Caco-2 (cell line): ENCODE measurements around the gene CDH16. TPM values are rescaled to one million over a fixed set of nuclear protein-coding genes. Genes with fewer than 3 reads are reported as not detected.

ENCODE experiments used
- BruUV-seq: library from RNA; stranded (reverse); fragments of 400-500 nt; replicated peaks from 2 replicates; lab custom pipeline; 2021; lab: Mats Ljungman, UMichigan
- CTCF ChIA-PET: fragments of 300-600 bp; sonication (Branson Sonifier 250); formaldehyde crosslinking; loops from one replicate; lab custom pipeline; 2022; ENCODE audit warnings: antibody characterized with exemption; lab: Charles Lee
- POLR2A ChIA-PET: fragments of 300-600 bp; sonication (Branson Sonifier 250); formaldehyde crosslinking; loops from one replicate; lab custom pipeline; 2022; ENCODE audit warnings: antibody characterized with exemption; lab: Charles Lee
- DNase-seq, 2 experiments: peaks; one replicate each; pipeline versions ENCODE4 v3.0.0 to v3.0.0-alpha.2; 2020 to 2022
- H3K27me3 ChIP-seq: replicated peaks from 2 replicates; pipeline ENCODE4 v1.6.0; 2011; ENCODE audit warnings: low read length; ENCODE audit not compliant: control insufficient read depth, insufficient read depth
- H3K36me3 ChIP-seq: 2 replicates; pipeline ENCODE4 v1.5.1; 2011; ENCODE audit warnings: low read length; ENCODE audit not compliant: control insufficient read depth, insufficient read depth
- H3K4me1 ChIP-seq: fragments of 250-450 bp; sonication (Bioruptor Pico); 2 replicates; pipeline ENCODE4 v1.5.1; 2020; ENCODE audit warnings: mild to moderate bottlenecking
- H3K4me3 ChIP-seq: 2 replicates; pipeline ENCODE4 v1.5.1; 2011; ENCODE audit warnings: low read depth, mild to moderate bottlenecking, control low read depth, low read length
- H3K9me3 ChIP-seq: fragments of 250-450 bp; sonication (Bioruptor Pico); 2 replicates; pipeline ENCODE4 v1.5.1; 2020; ENCODE audit warnings: mild to moderate bottlenecking, moderate library complexity
- H3K27ac Mint-ChIP-seq: one replicate; pipeline ENCODE4 v1.8.0; 2022; ENCODE audit warnings: mixed read lengths; ENCODE audit not compliant: unreplicated experiment
- H3K27me3 Mint-ChIP-seq: one replicate; pipeline ENCODE4 v1.8.0; 2022; ENCODE audit warnings: mixed read lengths; ENCODE audit not compliant: insufficient read depth, unreplicated experiment
- H3K36me3 Mint-ChIP-seq: one replicate; pipeline ENCODE4 v1.8.0; 2022; ENCODE audit warnings: mild to moderate bottlenecking, mixed read lengths; ENCODE audit not compliant: insufficient read depth, unreplicated experiment
- H3K4me1 Mint-ChIP-seq: one replicate; pipeline ENCODE4 v1.8.0; 2022; ENCODE audit warnings: low read depth, mixed read lengths; ENCODE audit not compliant: unreplicated experiment
- H3K4me3 Mint-ChIP-seq: one replicate; pipeline ENCODE4 v1.8.0; 2022; ENCODE audit warnings: mild to moderate bottlenecking, moderate library complexity, mixed read lengths; ENCODE audit not compliant: unreplicated experiment
- H3K9me3 Mint-ChIP-seq: one replicate; pipeline ENCODE4 v1.8.0; 2022; ENCODE audit warnings: mixed read lengths; ENCODE audit not compliant: unreplicated experiment
- intact Hi-C: fragments of 100-400 bp; cut with micrococcal nuclease; formaldehyde crosslinking; loops from one replicate; pipeline ENCODE4 v1.10.0; 2022; ENCODE audit not compliant: unreplicated experiment
- total RNA-seq: library from RNA; stranded (reverse); gene quantifications from 2 replicates; pipeline ENCODE4 v1.2.3, GENCODE V29; 2022
- TF ChIP-seq, protein P1 (sequence below), 2 experiments: fragments of 200-600 bp in 1 of 2; IDR thresholded peaks; 1 replicate in 1 of 2; 2 replicates in 1 of 2; pipeline versions ENCODE4 v1.5.1 to v1.8.0; 2011 to 2022; ENCODE audit warnings: antibody characterized with exemption in 1 of 2, control low read depth in 1 of 2, inconsistent platforms in 1 of 2, low read depth in 1 of 2, low read length in 1 of 2, mild to moderate bottlenecking in 1 of 2, moderate library complexity in 1 of 2; ENCODE audit not compliant: insufficient read depth in 1 of 2, severe bottlenecking in 1 of 2, unreplicated experiment in 1 of 2

The CDH16 gene
- total RNA-seq, 1 experiment from 2014 or later = 0.48 TPM

DNA sequence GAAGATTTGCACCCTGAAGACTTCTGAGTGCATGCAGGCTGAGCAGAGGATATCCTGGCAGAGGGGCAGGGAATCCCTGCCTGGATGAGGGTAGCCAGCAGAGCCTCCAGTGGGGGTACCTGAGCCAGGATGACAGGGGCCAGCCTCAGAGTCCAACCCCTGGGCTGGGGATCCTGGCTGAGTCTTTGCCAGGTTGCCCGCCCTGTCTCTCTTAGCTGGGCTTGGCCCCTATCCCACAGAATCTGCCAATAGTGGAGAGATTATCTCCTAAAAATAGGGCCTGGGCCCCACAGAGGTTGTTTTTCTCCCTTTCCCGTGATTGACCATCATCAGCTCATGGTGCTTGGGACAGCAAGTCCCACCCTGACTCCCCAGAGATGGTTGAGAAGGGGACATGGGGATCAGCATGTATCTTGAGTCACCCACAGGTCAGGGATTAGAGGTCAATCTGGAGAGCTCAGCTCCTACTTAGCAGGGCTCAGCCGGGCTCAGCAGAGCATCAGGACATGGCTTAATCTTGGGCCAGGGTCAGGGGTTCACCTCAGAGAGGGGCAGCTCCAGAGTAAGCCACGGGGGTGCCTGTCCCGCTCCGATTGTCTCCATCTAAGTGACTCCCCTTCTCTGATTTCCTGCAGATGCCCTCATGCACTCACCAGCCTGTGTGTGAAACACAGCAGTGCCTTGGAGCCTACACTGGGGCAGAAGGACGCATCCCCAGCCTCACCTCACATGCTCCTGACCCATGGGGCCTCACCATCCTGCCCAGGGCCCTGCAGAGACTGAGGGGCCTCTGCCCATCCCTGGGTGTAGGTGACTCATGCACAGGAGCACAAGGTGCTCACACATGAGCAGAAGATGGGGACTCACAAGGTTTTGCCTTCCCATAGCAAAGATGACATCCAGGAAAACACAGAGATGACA, 11.5 kb downstream of the CDH16 start:
- Mint-ChIP-seq H3K4me3 (no peak overlapping the region), H3K4me1 (peaks cover 20% of the 10 kb centered on the region), H3K27me3 (no peaks in the 10 kb centered on the region), H3K36me3 (no peaks in the 10 kb centered on the region), H3K9me3 (no peaks in the 10 kb centered on the region), H3K27ac (no peak overlapping the region)
- DNase-seq = no peak
- Histone ChIP-seq H3K4me3 (no peak overlapping the region), H3K36me3 (no peaks in the 10 kb centered on the region), H3K27me3 (no peaks in the 10 kb centered on the region), H3K4me1 (peaks cover 38% of the 10 kb centered on the region), H3K9me3 (no peaks in the 10 kb centered on the region)
- no TSS peak for BruUV-seq
- intact Hi-C loops = no loop called here
- ChIA-PET POLR2A (no interaction called here), CTCF (interaction anchor here (1.3 to 1.9 kb wide), 3 partner anchors 12 to 34 kb away, joined by 3 to 6 read pairs (median 4); no protein-coding TSS in a partner anchor)
- TF ChIP-seq, protein P1, sequence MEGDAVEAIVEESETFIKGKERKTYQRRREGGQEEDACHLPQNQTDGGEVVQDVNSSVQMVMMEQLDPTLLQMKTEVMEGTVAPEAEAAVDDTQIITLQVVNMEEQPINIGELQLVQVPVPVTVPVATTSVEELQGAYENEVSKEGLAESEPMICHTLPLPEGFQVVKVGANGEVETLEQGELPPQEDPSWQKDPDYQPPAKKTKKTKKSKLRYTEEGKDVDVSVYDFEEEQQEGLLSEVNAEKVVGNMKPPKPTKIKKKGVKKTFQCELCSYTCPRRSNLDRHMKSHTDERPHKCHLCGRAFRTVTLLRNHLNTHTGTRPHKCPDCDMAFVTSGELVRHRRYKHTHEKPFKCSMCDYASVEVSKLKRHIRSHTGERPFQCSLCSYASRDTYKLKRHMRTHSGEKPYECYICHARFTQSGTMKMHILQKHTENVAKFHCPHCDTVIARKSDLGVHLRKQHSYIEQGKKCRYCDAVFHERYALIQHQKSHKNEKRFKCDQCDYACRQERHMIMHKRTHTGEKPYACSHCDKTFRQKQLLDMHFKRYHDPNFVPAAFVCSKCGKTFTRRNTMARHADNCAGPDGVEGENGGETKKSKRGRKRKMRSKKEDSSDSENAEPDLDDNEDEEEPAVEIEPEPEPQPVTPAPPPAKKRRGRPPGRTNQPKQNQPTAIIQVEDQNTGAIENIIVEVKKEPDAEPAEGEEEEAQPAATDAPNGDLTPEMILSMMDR (IDR thresholded peaks at IDR 0.05; ENCODE audit: insufficient read depth in 1 of 2, low read depth in 1 of 2, low read length in 1 of 2, severe bottlenecking in 1 of 2, unreplicated experiment in 1 of 2) = no peak

GRCh38 chr16:66905633-66906539, 12.8 kb downstream of the CDH16 start:
- CTCF ChIA-PET = interaction anchor here (0.7 to 1.9 kb wide), 8 partner anchors 10 to 112 kb away, joined by 3 to 6 read pairs (median 4); no protein-coding TSS in a partner anchor
- BruUV-seq = no TSS peak
- intact Hi-C loops = no loop called here
- DNase-seq = peak; percentile 59 to 88
- H3K27me3 ChIP-seq = no peaks in the 10 kb centered on the region
- Mint-ChIP-seq H3K36me3 (no peaks in the 10 kb centered on the region), H3K9me3 (no peaks in the 10 kb centered on the region), H3K27me3 (no peaks in the 10 kb centered on the region), H3K27ac (peak overlapping the region; percentile 40), H3K4me3 (no peak overlapping the region), H3K4me1 (peaks cover 20% of the 10 kb centered on the region)
- H3K36me3 ChIP-seq = no peaks in the 10 kb centered on the region
- TF ChIP-seq, protein P1 (IDR thresholded peaks at IDR 0.05; ENCODE audit: insufficient read depth in 1 of 2, low read depth in 1 of 2, low read length in 1 of 2, severe bottlenecking in 1 of 2, unreplicated experiment in 1 of 2) = no peak
- POLR2A ChIA-PET = interaction anchor here (1.5 kb wide), 1 partner anchor 25 kb away, joined by 4 read pairs; the partner anchor contains the start of gene PDP2
- H3K4me3 ChIP-seq = no peak overlapping the region
- H3K4me1 ChIP-seq = peaks cover 40% of the 10 kb centered on the region
- no peaks in the 10 kb centered on the region for H3K9me3 ChIP-seq
